SK-N-MC (cell line): ENCODE results near the gene EMILIN2.

ENCODE experiments used
- EZH2 ChIP-seq: fragments of 200-600 bp; sonication (generic); IDR thresholded peaks from one replicate; pipeline ENCODE4 v1.6.1; 2017; ENCODE audit warnings: antibody characterized with exemption
- FOXP2 ChIP-seq: optimal IDR thresholded peaks from 2 replicates; pipeline ENCODE3; 2011; ENCODE audit warnings: mild to moderate bottlenecking, moderate library complexity; ENCODE audit not compliant: insufficient read depth; ENCODE audit errors: extremely low read length, control extremely low read depth
- POLR2AphosphoS5 ChIP-seq: IDR thresholded peaks from 2 replicates; pipeline ENCODE4 v1.6.1; 2012; ENCODE audit warnings: mild to moderate bottlenecking, low read depth, low read length, borderline replicate concordance

- TF ChIP-seq EZH2 = no peak
- no peak for TF ChIP-seq POLR2AphosphoS5
- TF ChIP-seq FOXP2 = no peak
Measured at GRCh38 chr18:2920546-2921343, 73.9 kb downstream of the EMILIN2 start.
